ENCODE measurements around the gene EFHC1.
"Not testable (repeated sequence)": the region's sequence is repeated elsewhere in the genome, so short reads cannot be mapped to it uniquely, and the experiment has no call there.

The EFHC1 gene

GRCh38 chr6:52424513-52424912 is 4.4 kb downstream of the EFHC1 start:
- in situ Hi-C loops (cut with MboI; ENCODE audit: low sequenced_read_pairs): loop anchor here (25.0 kb wide), 1 partner anchor 238 kb away; the partner anchor contains the start of gene TMEM14A

GRCh38 chr6:52426667-52427066 is 6.5 kb downstream of the EFHC1 start:
- in situ Hi-C loops (cut with MboI; ENCODE audit: low sequenced_read_pairs): no loop called here

GRCh38 chr6:52433294-52433693 is 13.2 kb downstream of the EFHC1 start:
- in situ Hi-C loops (cut with MboI; ENCODE audit: low sequenced_read_pairs): not testable (repeated sequence)

GRCh38 chr6:52435345-52435744 is 15.2 kb downstream of the EFHC1 start:
- in situ Hi-C loops (cut with MboI; ENCODE audit: low sequenced_read_pairs): no loop called here

- in situ Hi-C loops (cut with MboI; ENCODE audit: low sequenced_read_pairs): no loop called here
Measured at GRCh38 chr6:52438926-52439325, 18.8 kb downstream of the EFHC1 start.

DNA sequence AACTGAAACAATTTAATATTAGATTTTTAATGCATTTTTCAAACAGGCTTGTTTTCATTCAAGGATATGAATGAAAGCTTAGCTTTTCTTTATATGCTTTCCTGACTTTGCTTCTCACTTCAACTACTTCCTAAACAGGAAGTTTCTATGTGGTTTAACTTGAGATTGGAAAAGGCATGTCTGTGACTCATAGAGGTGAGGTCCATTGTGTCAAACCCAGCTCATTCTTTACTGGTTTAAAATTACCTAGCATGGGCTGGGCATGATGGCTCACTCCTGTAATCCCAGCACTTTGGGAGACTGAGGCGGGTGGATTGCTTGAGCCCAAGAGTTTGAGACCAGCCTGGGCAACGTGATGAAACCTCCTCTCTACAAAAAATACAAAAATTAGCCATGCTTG is 34.4 kb downstream of the EFHC1 start:
- in situ Hi-C loops (cut with MboI; ENCODE audit: low sequenced_read_pairs): no loop called here

DNA sequence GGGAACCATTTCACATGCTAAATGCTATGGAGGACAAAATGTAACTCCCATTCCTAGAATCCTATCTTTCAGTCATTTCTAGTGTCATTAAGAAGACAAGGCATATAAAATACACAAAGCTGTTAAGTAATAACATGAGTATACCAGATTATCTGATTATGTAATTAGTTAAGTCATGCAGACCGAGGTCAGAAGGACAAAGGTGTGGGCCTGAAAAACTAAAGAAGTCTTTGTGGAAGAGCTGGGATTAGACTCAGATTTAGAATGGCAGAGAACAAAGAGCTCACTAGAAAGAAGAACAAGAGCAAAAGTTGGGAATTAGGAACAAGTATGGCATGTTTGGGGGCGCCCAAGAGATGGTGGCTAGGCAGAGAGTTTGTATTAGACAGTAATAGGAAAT is 37.0 kb downstream of the EFHC1 start:
- in situ Hi-C loops (cut with MboI; ENCODE audit: low sequenced_read_pairs): no loop called here

GRCh38 chr6:52461194-52461593 is 41.1 kb downstream of the EFHC1 start:
- in situ Hi-C loops (cut with MboI; ENCODE audit: low sequenced_read_pairs): not testable (repeated sequence)

DNA sequence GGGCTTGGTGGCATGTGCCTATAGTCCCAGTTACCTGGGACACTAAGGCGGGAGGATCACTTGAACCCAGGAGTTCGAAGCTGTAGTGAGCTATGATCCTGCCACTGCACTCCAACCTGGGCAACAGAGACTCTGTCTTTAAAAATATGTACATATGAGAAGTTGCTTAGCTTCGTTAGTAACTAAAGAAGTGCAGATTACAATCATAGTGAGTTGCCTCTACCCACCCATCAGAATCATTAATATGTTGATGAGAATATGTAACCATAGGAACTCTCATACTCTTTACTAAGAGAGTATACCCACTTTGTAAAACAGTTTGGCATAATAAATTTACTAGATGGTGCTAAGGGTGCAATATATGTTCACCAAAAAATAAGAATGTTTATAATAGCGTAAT is 54.0 kb downstream of the EFHC1 start:
- in situ Hi-C loops (cut with MboI; ENCODE audit: low sequenced_read_pairs): no loop called here

- in situ Hi-C loops (cut with MboI; ENCODE audit: low sequenced_read_pairs): no loop called here
Measured at GRCh38 chr6:52475307-52475706, 55.2 kb downstream of the EFHC1 start.

DNA sequence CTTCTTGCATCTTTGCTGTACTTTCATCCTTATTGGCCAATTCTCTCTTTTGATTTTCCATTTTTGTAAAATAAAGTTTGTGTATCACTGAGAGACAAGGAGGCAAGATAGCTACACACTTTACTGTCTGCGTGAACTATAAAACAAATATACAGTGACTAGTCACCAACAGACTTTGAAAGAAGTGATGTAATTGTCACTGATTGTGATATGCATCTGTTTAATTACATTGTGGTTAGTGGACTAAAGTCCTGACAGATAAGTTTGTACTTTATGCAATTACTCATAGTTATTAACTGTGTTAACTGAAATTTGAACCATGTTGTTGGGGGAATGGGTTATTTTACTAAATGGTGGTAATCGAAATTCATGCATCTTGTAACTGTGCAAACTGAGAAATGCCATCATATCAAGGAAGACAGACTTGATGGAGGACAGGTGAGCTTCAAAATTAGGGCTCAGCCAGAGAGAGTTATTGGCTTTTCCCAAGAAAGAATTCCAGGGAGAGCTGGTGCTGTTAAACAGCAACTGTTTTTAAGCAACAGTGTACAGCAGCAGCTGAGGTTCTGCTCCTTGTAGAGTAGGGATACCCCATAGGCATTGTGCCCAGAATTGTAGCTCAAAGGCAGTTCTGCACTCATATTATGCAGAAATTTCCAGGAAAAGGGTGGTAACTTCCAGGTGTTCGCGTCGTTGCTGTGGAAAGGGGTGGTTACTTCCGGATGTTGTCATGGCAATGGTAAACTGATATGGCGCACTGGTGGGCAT is 62.9 kb downstream of the EFHC1 start:
- in situ Hi-C loops (cut with MboI; ENCODE audit: low sequenced_read_pairs): no loop called here

DNA sequence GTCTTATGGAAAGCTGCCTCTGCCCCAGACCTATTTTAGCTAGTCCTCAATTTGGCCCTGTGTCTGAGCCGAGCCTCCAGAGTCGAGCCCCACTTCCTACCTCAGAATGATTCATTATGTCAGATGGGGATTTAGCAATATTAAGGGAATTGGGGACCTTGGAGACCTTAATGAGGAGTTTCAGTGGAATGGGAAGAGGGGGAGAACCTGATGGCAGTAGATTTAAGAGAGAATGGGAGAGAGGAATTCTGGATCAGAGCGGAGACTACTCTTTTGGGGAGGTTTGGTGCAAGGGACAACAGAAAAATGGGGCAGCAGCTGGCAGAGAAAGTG is 63.5 kb downstream of the EFHC1 start:
- in situ Hi-C loops (cut with MboI; ENCODE audit: low sequenced_read_pairs): no loop called here

GRCh38 chr6:52489881-52490280 is 69.7 kb downstream of the EFHC1 start:
- in situ Hi-C loops (cut with MboI; ENCODE audit: low sequenced_read_pairs): no loop called here

DNA sequence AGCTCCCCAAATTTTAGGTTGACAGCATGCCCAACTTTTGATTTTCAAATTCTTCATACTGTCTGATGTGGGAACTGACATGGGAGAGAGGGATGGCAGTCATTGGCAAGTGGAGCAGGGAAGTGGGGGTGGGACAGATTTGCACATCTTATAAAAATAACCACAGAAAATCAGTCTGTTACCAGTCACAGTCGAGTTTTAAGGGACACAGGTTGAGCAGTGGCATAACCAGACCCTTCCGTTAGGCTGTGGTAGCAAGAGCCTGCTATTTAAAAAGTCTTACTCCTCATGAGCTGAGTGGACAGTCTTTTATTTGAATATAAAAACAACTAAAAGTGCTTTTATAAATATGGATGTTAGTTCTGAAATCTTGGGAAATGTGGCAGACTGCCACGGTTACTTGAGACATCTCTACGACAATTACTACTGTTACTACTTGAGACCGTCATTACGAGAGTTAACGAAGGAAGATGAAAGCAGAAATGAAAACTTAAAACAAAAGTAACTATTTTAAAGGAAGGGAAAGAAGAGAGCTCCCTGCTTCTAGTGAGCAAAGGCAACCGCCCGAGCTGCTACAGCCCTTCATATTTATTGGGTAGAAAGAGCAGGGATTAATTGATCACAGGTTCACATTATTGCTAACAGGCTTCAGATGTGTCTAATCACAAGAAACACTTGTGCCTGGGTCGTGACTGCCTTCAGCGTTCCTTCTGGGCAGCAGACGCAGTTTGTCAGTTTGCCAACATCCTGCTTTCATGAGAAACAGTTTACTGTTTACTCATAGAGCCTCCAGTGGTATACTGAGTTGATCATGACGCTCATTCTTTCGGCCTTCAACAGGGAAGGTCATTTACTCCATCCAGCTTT is 71.3 kb downstream of the EFHC1 start:
- in situ Hi-C loops (cut with MboI; ENCODE audit: low sequenced_read_pairs): no loop called here

DNA sequence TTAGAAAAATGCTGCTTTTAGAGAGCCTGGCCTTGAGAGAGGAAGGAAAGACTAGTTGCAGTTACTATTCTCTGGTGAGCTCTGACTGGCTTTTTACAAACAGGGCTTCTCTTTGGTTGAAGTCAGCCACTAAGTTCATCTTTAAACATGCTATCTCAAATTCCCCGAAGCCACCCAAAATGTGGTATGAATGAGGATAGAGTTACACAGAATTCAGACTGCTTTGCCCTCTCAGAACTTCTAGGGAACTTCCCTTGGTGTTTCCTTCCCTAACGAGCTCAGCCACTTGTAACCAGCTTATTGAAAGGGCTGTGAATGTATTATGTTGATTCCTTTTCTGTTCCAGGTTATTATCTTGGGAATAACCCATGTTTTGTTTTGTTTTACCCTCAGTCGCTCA is 73.5 kb downstream of the EFHC1 start:
- in situ Hi-C loops (cut with MboI; ENCODE audit: low sequenced_read_pairs): no loop called here

- in situ Hi-C loops (cut with MboI; ENCODE audit: low sequenced_read_pairs): no loop called here
Measured at GRCh38 chr6:52494298-52495072, 74.3 kb downstream of the EFHC1 start.

GRCh38 chr6:52495922-52496321 is 75.8 kb downstream of the EFHC1 start:
- in situ Hi-C loops (cut with MboI; ENCODE audit: low sequenced_read_pairs): no loop called here

DNA sequence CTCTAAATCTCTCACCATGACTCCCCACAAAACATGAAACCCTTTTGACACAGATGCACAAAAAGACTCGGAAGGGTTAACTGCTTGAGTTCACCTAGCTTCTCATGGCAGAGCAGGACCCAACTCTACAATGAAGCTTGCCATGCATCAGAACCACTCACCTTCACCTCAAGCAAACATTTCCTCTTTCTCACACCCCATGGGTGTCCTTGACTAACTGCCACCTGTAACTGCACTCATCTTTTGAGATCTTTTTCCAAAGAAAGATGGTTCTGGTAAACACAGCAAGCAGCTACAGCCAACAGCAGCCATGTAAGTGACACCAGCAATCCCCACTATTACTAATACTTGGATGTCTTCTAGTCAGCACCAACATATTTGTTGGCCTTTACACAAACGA is 76.5 kb downstream of the EFHC1 start:
- in situ Hi-C loops (cut with MboI; ENCODE audit: low sequenced_read_pairs): no loop called here

DNA sequence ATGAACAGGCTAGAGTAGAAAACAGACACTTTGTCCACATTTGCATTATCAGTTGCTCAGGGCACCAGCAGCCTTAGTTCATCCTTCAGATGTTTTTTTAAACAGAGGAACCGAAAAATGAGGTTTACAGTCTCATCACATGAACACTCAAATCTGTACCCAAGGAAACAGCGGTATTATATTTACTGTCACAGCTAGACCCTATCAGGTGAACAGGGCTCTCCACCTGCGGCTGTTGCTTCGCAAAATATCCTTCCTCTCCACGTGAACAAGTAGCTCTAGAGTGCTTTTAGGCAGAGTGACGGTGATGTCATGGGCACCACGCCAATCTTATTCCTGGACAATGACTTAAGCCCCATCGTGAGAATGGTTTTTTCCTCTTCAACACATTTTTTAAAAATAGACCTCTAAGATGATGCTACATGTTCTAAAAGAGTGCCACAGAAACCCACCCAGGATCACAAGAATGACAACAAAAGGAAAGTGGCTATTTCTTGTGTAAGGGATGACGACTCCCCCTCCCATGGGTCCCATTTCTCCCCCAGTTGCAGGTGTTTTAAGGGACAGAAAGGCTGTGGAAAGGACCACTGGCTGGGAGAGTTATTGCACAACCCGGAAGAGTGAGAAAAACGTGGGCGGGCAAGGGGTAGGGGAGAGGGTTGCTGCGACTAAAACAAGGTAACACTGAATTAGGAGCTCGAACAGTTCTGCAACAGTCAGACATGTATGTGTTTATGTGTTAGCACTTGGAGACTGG is 77.7 kb downstream of the EFHC1 start:
- in situ Hi-C loops (cut with MboI; ENCODE audit: low sequenced_read_pairs): no loop called here

- in situ Hi-C loops (cut with MboI; ENCODE audit: low sequenced_read_pairs): no loop called here
Measured at GRCh38 chr6:52498538-52499017, 78.4 kb downstream of the EFHC1 start.

DNA sequence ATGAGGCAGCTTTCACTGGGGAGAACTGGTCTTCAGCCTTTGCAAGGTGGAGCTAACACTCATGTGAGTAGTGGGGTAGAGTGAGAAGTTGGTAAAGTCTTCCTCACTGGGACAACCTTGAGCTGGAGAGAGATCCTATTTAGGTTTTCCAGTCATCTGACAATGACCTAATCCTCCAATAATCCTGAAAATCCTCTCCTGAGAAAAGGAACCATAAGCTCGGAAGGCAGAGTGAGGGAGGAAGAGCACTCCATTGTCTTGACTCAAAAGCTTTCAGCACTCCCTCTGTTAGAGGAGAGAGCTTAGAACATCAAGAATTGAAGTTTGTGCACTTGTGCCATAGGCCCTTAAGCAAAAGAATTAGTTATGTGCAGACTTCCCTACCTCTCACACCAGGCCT is 78.9 kb downstream of the EFHC1 start:
- in situ Hi-C loops (cut with MboI; ENCODE audit: low sequenced_read_pairs): no loop called here

Measured in hTERT RPE-1 (cell line).